ENCODE measurements around the gene PGS1.

PGS1 gene

GRCh38 chr17:78428025-78428575 is 49.7 kb downstream of the PGS1 start:
- DNase-seq, result no peak

GRCh38 chr17:78428836-78429617 is 50.6 kb downstream of the PGS1 start:
- no peak for DNase-seq

- no peak for DNase-seq
These were observed 51.2 kb downstream of the PGS1 start for GRCh38 chr17:78429618-78429995.

- DNase-seq, result no peak
These were observed 52.6 kb downstream of the PGS1 start for GRCh38 chr17:78430892-78431691.

GRCh38 chr17:78431692-78431958 is 53.2 kb downstream of the PGS1 start:
- no peak for DNase-seq

GRCh38 chr17:78432226-78433012 is 54.0 kb downstream of the PGS1 start:
- no peak for DNase-seq

GRCh38 chr17:78433013-78433727 is 54.7 kb downstream of the PGS1 start:
- no peak for DNase-seq

GRCh38 chr17:78433780-78434335 is 55.4 kb downstream of the PGS1 start:
- no peak for DNase-seq

GRCh38 chr17:78434455-78435329 is 56.2 kb downstream of the PGS1 start:
- DNase-seq, result no peak

- DNase-seq, result no peak
These were observed 57.0 kb downstream of the PGS1 start for GRCh38 chr17:78435330-78436005.

- DNase-seq, result no peak
These were observed 59.2 kb downstream of the PGS1 start for GRCh38 chr17:78437508-78438169.

GRCh38 chr17:78438271-78438691 is 59.8 kb downstream of the PGS1 start:
- DNase-seq, result no peak

- no peak for DNase-seq
These were observed 60.4 kb downstream of the PGS1 start for GRCh38 chr17:78438694-78439325.

GRCh38 chr17:78441271-78441971 is 63.0 kb downstream of the PGS1 start:
- DNase-seq, result no peak

- DNase-seq, result no peak
These were observed 64.3 kb downstream of the PGS1 start for GRCh38 chr17:78442648-78443218.

GRCh38 chr17:78444392-78444791 is 65.9 kb downstream of the PGS1 start:
- no peak for DNase-seq

GRCh38 chr17:78446833-78447232 is 68.4 kb downstream of the PGS1 start:
- no peak for DNase-seq

GRCh38 chr17:78448356-78448993 is 70.0 kb downstream of the PGS1 start:
- no peak for DNase-seq
